GM18870 (cell line): ENCODE results near the gene NCOA1.
"Not testable (repeated sequence)": the region's sequence is repeated elsewhere in the genome, so short reads cannot be mapped to it uniquely, and the experiment has no call there.

Experiments
- ATAC-seq: cut with Tn5 transposase; IDR thresholded peaks from one replicate; pipeline ENCODE4 v1.9.1; 2021; ENCODE audit warnings: moderate library complexity; ENCODE audit not compliant: unreplicated experiment

NCOA1 gene

DNA sequence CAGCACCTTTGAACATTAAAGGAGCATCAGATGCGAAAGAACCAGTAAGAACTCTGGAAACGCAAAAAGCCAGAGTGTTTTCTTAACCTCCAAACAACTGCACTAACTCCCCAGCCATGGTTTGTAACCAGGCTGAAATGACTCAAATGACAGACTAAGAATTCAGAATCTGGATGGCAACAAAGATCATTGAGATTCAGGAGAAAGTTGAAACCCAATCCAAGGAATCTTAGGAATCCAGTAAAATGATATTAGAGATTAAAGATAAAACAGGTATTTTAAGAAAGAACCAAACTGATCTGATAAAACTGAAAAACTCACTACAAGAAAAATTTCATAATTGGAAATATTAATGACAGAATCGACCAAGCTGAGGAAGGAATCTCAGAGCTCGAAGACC, 185.4 kb downstream of the NCOA1 start:
- ATAC-seq = no peak

DNA sequence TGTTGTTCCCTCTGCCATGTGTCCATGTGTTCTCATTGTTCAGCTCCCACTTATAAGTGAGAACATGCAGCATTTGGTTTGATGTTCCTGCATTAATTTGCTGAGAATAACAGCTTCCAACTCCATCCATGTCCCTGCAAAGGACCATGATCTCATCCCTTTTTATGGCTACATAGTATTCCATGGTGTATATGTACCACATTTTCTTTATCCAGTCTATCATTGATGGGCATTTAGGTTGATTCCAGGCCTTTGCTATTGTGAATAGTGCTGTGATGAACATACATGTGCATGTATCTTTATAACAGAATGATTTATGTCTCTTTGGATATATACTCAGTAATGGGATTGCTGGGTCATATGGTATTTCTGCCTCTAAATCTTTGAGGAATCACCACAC, 187.0 kb downstream of the NCOA1 start:
- ATAC-seq = not testable (repeated sequence)

- no peak for ATAC-seq
Measured at GRCh38 chr2:24680196-24680595, 189.1 kb downstream of the NCOA1 start.

DNA sequence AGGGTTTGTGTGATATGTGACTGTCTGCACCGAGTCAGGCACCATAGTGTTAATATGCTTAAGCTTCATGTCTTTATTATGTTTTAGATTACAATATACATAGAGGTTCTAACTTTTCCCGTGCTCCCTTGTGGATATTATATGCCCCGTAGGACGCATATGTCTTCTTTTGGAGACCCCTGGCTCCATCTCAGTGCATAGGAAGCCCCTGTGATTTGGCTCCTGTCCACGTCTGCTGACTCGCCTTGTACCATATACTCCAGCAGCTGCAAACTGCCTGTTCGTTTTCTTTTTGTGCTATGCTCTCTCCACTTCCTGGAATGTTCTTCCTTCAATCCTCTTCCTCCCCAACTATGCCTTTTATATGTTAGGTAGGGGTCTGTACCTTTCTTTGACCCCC, 191.2 kb downstream of the NCOA1 start:
- ATAC-seq = no peak

DNA sequence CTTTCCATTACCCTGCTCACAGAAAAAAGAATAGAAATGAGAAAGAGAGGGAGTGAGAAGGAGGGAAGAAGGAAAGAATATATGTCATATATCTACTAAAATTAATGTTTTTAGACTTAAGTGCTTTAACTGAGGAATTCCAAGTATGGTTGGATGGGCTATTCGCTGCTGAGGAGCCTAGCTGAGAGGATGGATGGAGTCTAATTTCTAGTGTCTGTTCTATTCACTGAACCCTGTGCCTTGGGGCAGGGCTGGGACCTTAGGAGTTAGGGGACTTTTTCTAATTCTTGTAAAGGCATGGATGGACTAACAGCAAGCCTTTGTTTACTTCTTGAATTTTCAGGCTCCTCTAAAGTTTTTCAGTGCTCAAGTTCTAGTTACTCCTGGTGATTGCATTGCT, 192.4 kb downstream of the NCOA1 start:
- no peak for ATAC-seq

DNA sequence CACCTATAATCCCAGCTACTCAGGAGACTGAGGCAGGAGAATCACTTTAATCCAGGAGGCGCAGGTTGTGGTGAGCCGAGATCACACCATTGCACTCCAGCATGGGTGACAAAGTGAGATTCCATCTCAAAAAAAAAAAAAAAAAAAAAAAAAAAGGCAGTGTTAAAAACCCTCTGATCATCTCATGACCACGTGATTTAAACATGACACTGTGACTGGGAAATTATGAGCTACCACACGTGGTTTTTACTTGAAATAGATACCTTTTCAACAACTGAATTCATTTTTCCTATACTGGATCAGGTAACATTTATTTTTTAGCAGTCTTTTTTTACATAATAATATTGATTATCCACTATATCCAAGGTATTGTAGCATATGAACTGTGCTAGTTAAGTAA, 199.5 kb downstream of the NCOA1 start:
- no peak for ATAC-seq

GRCh38 chr2:24691806-24692205, 200.8 kb downstream of the NCOA1 start:
- no peak for ATAC-seq

DNA sequence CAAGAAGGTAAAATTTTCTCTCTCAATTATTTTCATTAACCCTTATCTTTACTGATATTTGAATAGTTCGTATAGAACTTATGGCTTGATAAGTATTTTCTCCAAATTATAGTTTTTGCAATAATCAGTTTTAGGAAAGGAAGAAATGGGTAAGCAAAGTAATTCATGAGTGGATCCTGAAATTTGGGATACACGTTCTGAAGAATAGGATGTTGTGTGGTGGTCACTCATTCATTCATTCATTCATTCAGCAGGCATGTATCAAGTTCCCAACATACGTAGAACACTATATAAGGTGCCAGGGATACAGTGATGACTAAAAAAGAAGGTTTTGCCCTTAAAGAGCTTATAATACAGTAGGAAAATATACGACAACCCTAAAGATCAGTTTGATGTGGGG, 206.7 kb downstream of the NCOA1 start:
- ATAC-seq = no peak

GRCh38 chr2:24702800-24703199, 211.7 kb downstream of the NCOA1 start:
- no peak for ATAC-seq

DNA sequence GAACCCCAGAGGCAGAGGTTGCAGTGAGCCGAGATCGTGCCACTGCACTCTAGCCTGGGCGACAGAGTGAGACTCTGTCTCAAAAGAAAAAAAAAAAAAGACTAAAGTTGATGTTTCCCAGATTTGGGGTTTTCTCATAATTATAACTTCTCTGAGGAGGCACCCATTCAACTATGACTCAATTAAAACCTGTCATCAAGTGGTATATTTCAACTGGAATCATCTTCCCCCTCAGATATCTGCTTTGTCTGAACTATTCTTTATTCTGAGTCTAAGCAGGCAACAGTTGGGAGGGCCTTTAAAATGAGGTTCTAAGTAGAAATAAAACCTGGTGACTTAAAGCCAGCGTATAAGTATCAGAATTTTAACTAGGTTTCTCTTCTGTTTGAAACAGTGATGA, 213.6 kb downstream of the NCOA1 start:
- ATAC-seq = no peak

- ATAC-seq = no peak
Measured at GRCh38 chr2:24707143-24707542, 216.1 kb downstream of the NCOA1 start.

- no peak for ATAC-seq
Measured at GRCh38 chr2:24708537-24709152, 217.6 kb downstream of the NCOA1 start.

DNA sequence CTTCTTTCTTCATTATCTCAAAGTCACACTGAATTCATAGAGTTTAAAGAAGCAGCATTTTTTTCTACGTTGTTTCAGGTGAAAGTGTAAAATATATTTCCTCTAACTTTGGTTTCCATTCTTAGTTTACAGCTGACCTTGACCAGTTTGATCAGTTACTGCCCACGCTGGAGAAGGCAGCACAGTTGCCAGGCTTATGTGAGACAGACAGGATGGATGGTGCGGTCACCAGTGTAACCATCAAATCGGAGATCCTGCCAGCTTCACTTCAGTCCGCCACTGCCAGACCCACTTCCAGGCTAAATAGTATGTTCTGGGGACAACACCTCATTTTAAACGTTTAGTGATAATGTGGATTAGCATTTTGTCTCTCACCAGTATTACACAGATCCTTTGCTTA, 219.8 kb downstream of the NCOA1 start:
- ATAC-seq = no peak

GRCh38 chr2:24711865-24712264, 220.8 kb downstream of the NCOA1 start:
- no peak for ATAC-seq

DNA sequence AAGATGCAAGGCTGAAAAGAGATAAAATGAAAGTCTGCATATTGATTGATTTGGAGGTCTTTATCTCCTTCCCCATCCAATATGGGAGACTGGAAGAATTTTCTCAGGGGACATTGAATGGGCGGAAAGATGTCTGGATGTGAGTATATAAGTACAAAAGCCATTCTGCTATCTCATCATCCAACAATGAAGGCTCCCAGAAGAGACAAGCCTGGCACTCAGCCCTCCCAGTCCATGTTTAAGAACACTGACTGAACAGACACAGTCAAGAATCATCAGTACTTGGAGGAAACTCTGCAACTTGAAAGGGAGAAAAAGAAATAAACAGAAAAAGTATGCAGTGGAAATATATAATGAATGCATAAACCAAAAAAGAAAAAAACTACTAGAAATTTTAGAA, 221.2 kb downstream of the NCOA1 start:
- no peak for ATAC-seq

GRCh38 chr2:24717263-24717951, 226.4 kb downstream of the NCOA1 start:
- ATAC-seq = no peak

DNA sequence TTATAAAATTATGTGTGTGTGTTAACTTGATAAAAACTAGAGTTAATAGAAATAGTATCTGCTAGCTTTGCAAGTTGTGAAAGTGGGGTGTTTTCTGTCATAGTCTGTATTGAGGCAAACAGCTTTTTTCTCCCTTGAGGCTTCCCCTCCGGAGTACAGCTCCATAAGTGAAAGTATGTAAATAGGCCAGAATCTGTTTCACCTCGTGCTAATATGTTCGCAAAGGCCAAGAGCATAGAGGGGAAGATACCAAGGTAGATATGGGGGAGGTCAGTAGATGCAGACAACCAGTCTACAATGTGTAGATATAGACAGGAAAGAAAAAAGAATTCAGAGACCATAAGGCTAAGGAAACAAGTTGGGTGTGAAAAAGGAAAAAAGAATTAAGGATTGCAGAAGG, 229.3 kb downstream of the NCOA1 start:
- peak; percentile 56 for ATAC-seq

DNA sequence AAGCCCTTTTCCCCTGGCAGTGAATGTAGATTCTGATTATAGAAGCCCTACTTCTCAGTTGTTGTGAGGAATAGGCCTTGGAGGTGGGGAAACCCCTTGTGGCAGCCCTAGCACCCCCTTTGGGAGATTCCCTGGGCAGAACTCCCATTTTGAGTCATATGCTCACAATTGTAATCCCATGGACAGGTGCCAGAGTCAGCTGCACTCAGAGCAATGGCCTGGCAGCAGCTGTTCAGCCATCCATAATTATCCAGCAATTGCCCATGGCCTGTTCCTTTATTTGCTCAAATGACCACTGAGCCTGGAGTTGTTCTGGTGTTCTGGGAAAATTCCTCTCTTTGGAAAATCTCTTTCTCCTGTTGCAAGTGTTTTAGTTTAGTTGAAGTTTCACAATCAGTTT, 230.4 kb downstream of the NCOA1 start:
- no peak for ATAC-seq

GRCh38 chr2:24722141-24722790, 231.2 kb downstream of the NCOA1 start:
- no peak for ATAC-seq

GRCh38 chr2:24723191-24723590, 232.1 kb downstream of the NCOA1 start:
- no peak for ATAC-seq

GRCh38 chr2:24723665-24724064, 232.6 kb downstream of the NCOA1 start:
- ATAC-seq = no peak

- no peak for ATAC-seq
Measured at GRCh38 chr2:24724111-24724775, 233.2 kb downstream of the NCOA1 start.
